Panc1 (cell line): ENCODE measurements around the gene CWC27. TPM values are rescaled to one million over a fixed set of nuclear protein-coding genes. Genes with fewer than 3 reads are reported as not detected.

Source experiments
- ATAC-seq: fragments of 200-7000 bp; cut with Tn5 transposase; 2 replicates; pipeline ENCODE4 v1.9.1; 2020; ENCODE audit warnings: mild to moderate bottlenecking, moderate library complexity
- BruUV-seq: library from RNA; stranded (reverse); fragments of 400-500 nt; replicated peaks from 2 replicates; lab custom pipeline; 2021; lab: Mats Ljungman, UMichigan
- CTCF ChIA-PET: fragments of 300-600 bp; sonication (Branson Sonifier 250); formaldehyde crosslinking; loops from one replicate; lab custom pipeline; 2022; ENCODE audit warnings: antibody characterized with exemption; lab: Charles Lee
- POLR2A ChIA-PET: fragments of 300-600 bp; sonication (Branson Sonifier 250); formaldehyde crosslinking; loops from one replicate; lab custom pipeline; 2022; ENCODE audit warnings: antibody characterized with exemption; lab: Charles Lee
- DNase-seq: peaks from one replicate; pipeline ENCODE4 v3.0.0-alpha.2; 2010; ENCODE audit warnings: low read depth, low spot score
- H3K27ac ChIP-seq: 2 replicates; pipeline ENCODE4 v1.5.1; 2011; ENCODE audit warnings: mild to moderate bottlenecking, low read length, inconsistent platforms
- H3K27me3 ChIP-seq: fragments of 200-500 bp; sonication (Bioruptor generic); 2 replicates; pipeline ENCODE4 v1.6.0; 2014; ENCODE audit warnings: low read length, inconsistent platforms; ENCODE audit not compliant: control insufficient read depth, insufficient read depth
- H3K36me3 ChIP-seq: fragments of 200-500 bp; sonication (Bioruptor generic); 2 replicates; pipeline ENCODE4 v1.5.1; 2014; ENCODE audit warnings: inconsistent platforms, mild to moderate bottlenecking, low read length, moderate library complexity; ENCODE audit not compliant: control insufficient read depth, insufficient read depth
- H3K4me1 ChIP-seq: 2 replicates; pipeline ENCODE4 v1.5.1; 2011; ENCODE audit warnings: inconsistent platforms, mild to moderate bottlenecking, low read length, moderate library complexity; ENCODE audit not compliant: control insufficient read depth, insufficient read depth
- H3K4me3 ChIP-seq, 2 experiments: 2 replicates each; pipeline ENCODE4 v1.5.1; 2011 to 2012; ENCODE audit warnings: low read depth in 2 of 2, low read length in 2 of 2, mild to moderate bottlenecking in 2 of 2, inconsistent platforms in 1 of 2, moderate library complexity in 1 of 2
- H3K9me3 ChIP-seq: fragments of 200-500 bp; sonication (Bioruptor generic); 2 replicates; pipeline ENCODE4 v1.5.1; 2014; ENCODE audit warnings: low read depth, mild to moderate bottlenecking, inconsistent platforms, low read length, moderate library complexity; ENCODE audit not compliant: control insufficient read depth, insufficient read depth
- CTCF ChIP-seq: fragments of 450-650 bp; IDR thresholded peaks from 2 replicates; pipeline ENCODE4 v1.5.1; 2017; ENCODE audit warnings: mild to moderate bottlenecking
- POLR2AphosphoS5 ChIP-seq: IDR thresholded peaks from 2 replicates; pipeline ENCODE4 v1.6.1; 2012; ENCODE audit warnings: mild to moderate bottlenecking, low read depth, low read length, moderate library complexity
- REST ChIP-seq, 2 experiments: IDR thresholded peaks; 2 replicates each; pipeline ENCODE4 v1.6.1; 2011 to 2012; ENCODE audit warnings: low read depth in 2 of 2, control low read depth in 1 of 2, low read length in 1 of 2, mild to moderate bottlenecking in 1 of 2, moderate library complexity in 1 of 2; ENCODE audit not compliant: insufficient read depth in 1 of 2
- SIN3A ChIP-seq: IDR thresholded peaks from 2 replicates; pipeline ENCODE4 v1.6.1; 2012; ENCODE audit warnings: low read depth, mild to moderate bottlenecking, low read length, moderate library complexity, borderline replicate concordance; ENCODE audit not compliant: insufficient read depth
- TCF7L2 ChIP-seq: IDR thresholded peaks from 2 replicates; pipeline ENCODE4 v1.6.1; 2011; ENCODE audit warnings: mild to moderate bottlenecking, low read depth, low read length, inconsistent platforms
- in situ Hi-C: cut with HindIII; loops from 2 replicates; pipeline ENCODE4 v1.10.0; 2016; ENCODE audit warnings: low sequenced_read_pairs, low pct_unique_long_range_greater_than_20kb
- intact Hi-C: fragments of 100-400 bp; cut with micrococcal nuclease; formaldehyde crosslinking; loops from one replicate; pipeline ENCODE4 v1.10.0; 2022; ENCODE audit not compliant: unreplicated experiment
- total RNA-seq: library from RNA; stranded (reverse); gene quantifications from one replicate; pipeline ENCODE4 v1.2.1, GENCODE V29; 2021; ENCODE audit not compliant: unreplicated experiment

The CWC27 gene
- total RNA-seq, 1 experiment from 2014 or later, result 19.7 TPM

GRCh38 chr5:64766941-64767340 lies 1.8 kb upstream of the CWC27 start:
- CTCF ChIA-PET, result no interaction called here
- H3K4me1 ChIP-seq, result peaks cover 15% of the 10 kb centered on the region
- H3K27me3 ChIP-seq, result no peaks in the 10 kb centered on the region
- POLR2A ChIA-PET, result interaction anchor here (0.5 kb wide), 1 partner anchor 90 kb away, joined by 4 read pairs; no protein-coding TSS in a partner anchor
- no TSS peak for BruUV-seq
- DNase-seq (no peak), ATAC-seq (no peak)
- intact Hi-C loops, result no loop called here
- H3K36me3 ChIP-seq, result peaks cover 8% of the 10 kb centered on the region
- in situ Hi-C loops, result no loop called here
- TF ChIP-seq TCF7L2, result no peak
- TF ChIP-seq CTCF, result no peak
- TF ChIP-seq REST (IDR thresholded peaks at IDR 0.05; ENCODE audit: insufficient read depth in 1 of 2, low read depth in 2 of 2, low read length in 1 of 2), result no peak
- no peak for TF ChIP-seq POLR2AphosphoS5
- no peak for TF ChIP-seq SIN3A
- H3K9me3 ChIP-seq, result no peaks in the 10 kb centered on the region
- H3K27ac ChIP-seq, result no peak overlapping the region
- peak overlapping the region in 1 of 2 experiments; percentile 100; a peak in 2 of 4 replicates for H3K4me3 ChIP-seq

GRCh38 chr5:64767959-64768357 lies 772 bp upstream of the CWC27 start:
- Histone ChIP-seq H3K27ac (peak overlapping the region; percentile 100), H3K27me3 (no peaks in the 10 kb centered on the region), H3K36me3 (peaks cover 8% of the 10 kb centered on the region), H3K4me1 (peaks cover 15% of the 10 kb centered on the region), H3K4me3 (peak overlapping the region; percentile 100), H3K9me3 (no peaks in the 10 kb centered on the region)
- ATAC-seq (peak; percentile 32), DNase-seq (no peak)
- no peak for TF ChIP-seq CTCF
- TF ChIP-seq SIN3A, result no peak
- TF ChIP-seq TCF7L2, result no peak
- TF ChIP-seq REST (IDR thresholded peaks at IDR 0.05; ENCODE audit: insufficient read depth in 1 of 2, low read depth in 2 of 2, low read length in 1 of 2), result no peak
- TF ChIP-seq POLR2AphosphoS5, result no peak
- ChIA-PET POLR2A (no interaction called here), CTCF (interaction anchor here (0.6 kb wide), 1 partner anchor 155 kb away, joined by 3 read pairs; no protein-coding TSS in a partner anchor)
- no TSS peak for BruUV-seq
- in situ Hi-C loops (no loop called here), intact Hi-C loops (no loop called here)
